Stimulated activated CD4-positive, alpha-beta T cell treated with anti-CD3 and anti-CD28 coated beads, Interleukin-15, amount 100 ng/mL, for 24 hours (primary cell): ENCODE measurements around the gene SHF.
"Not testable (repeated sequence)": the region's sequence is repeated elsewhere in the genome, so short reads cannot be mapped to it uniquely, and the experiment has no call there.

Experiments
- DNase-seq: peaks from one replicate; pipeline ENCODE4 v3.0.0-alpha.2; 2020

SHF gene

GRCh38 chr15:45143056-45143455 lies 44.7 kb downstream of the SHF start:
- DNase-seq: no peak

GRCh38 chr15:45141386-45141785 lies 46.4 kb downstream of the SHF start:
- DNase-seq: no peak

- DNase-seq: no peak
These were observed 47.1 kb downstream of the SHF start for GRCh38 chr15:45140557-45141250.

- DNase-seq: no peak
These were observed 48.0 kb downstream of the SHF start for GRCh38 chr15:45139770-45140169.

- no peak for DNase-seq
These were observed 48.7 kb downstream of the SHF start for GRCh38 chr15:45138814-45139765.

GRCh38 chr15:45137703-45138102 lies 50.1 kb downstream of the SHF start:
- no peak for DNase-seq

GRCh38 chr15:45136378-45136764 lies 51.4 kb downstream of the SHF start:
- DNase-seq: peak; percentile 30

- DNase-seq: not testable (repeated sequence)
These were observed 51.9 kb downstream of the SHF start for GRCh38 chr15:45135705-45136377.

GRCh38 chr15:45134682-45135604 lies 52.8 kb downstream of the SHF start:
- peak; percentile 41 for DNase-seq

DNA sequence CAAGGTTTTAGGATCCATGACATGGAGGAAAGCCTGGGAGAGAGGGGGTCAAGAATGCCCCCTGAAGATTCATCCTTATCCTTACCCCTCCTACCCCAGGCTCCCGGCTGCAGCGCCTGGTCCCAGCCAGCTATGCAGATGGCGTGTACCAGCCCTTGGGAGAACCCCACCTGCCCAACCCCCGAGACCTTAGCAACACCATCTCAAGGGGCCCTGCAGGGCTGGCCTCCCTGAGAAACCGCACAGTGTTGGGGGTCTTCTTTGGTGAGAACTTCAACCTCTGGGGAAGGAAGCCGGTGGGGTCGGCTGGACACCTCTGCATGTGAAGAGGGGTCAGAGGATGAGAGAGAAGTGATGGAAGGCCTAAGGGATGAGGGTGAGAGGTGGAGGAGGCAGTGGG lies 53.7 kb downstream of the SHF start:
- no peak for DNase-seq

DNA sequence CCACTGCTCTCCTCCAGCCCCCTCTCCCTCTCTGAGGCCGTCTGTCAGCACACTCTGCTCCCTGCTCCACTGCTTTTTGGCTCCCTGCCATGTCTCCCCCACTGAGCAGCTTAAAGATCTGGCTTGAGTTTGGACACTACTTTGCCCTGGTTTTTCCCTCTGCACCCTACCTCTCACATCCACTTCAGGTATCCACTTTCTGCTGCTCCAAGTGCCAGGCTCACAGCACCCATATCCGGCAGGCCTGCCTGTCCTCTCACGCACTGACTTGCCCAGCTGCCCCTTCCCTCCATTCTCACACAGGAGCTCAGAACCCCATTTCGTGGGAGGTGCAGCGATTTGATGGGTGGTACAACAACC lies 54.2 kb downstream of the SHF start:
- no peak for DNase-seq

DNA sequence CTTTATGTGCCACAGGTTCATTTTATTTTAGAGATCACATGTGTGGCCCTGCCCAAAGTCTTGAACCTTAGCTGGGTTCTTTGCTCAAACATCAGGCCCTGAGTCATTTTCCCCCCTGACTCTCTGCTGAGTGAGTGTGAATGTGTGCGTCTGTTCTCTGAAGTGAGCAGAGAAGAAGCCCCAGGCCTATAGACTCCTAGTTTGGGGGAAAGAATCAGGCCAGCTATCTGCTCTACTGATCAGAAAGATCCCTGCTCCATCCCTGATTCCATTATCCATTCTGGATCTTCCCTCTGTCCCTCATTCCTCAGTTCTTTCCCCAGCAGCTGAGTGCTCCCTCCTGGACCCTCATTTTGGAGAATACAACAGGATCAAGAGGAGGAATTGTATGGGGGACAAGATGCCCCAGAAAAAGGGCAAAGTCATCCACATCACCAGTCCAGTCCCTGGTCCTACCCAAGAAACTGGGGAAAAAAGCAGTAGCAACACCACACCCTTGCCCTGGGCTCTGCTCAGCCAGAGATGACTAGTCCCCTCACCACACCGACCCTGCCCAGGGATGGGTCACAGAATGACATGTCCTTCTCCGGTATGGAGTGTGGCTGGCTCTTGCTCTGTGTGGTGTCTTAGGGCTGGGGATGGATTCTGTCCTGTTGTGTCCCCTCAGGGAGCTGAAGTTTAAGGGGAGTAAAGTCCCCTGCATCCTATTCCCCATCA lies 54.8 kb downstream of the SHF start:
- no peak for DNase-seq

DNA sequence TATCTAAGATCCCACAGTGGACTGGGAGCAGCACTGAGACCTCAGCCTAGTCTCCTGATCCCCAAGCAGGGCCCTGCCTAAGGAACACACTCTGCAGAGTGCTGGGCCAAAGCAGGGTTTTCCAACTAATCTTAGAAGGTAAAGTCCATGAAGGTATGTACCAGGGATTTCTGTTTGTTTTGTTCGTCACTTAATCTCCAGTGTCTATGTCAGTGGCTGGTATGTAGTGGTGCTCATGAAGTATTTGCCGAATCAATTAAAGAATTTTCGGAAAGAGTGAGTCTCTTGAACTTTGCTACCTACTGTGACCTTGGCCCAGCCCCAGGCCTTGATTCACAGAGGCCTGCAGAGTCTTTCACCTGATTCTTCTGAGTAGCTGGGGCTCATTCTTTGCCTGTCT lies 56.3 kb downstream of the SHF start:
- no peak for DNase-seq

DNA sequence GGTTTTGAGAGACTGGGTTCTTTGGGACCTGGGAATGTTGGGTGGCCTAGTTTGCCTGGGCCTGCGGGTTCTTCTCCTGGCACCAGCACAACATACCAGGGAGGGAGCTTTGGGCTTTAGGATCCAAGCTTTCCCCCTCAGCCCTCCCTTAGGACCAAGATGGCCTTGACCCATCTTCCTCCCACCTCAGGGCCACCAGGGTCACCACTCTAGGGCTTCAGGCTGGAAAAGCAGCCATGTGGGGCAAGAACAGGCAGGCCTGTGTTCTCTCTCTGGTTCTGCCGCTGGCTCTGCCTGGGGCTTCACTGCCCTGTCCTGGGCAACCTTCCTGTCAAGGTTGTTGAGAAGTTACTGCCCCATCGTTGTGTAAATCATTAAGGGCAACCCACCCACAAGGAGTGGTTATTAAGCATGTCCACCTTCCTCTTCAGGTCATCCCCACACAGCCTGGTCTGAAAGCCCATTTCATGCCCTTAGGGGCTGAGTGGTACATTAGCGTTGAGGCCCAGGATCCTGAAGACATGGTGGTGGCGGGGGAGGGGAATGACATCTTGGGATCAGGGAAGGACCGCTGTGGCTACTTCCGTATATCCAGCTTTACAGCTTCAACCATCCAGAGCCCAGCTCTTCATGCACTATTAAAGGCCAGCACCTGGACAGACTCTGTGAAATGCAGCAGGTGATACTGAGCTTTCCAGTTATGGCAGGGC lies 57.3 kb downstream of the SHF start:
- no peak for DNase-seq

GRCh38 chr15:45129651-45130129 lies 58.1 kb downstream of the SHF start, which contains the start of the genes DUOX1 and DUOXA1:
DUOX1 (plus strand) TSS chr15:45129994; CDS start chr15:45131967, 1,973 bp downstream.
DUOXA1 (minus strand) TSS chr15:45129879; CDS start chr15:45123014, 6,865 bp downstream.
- peak; percentile 62 for DNase-seq

GRCh38 chr15:45128971-45129639 lies 58.7 kb downstream of the SHF start:
- DNase-seq: no peak

GRCh38 chr15:45126535-45127158 lies 61.1 kb downstream of the SHF start:
- DNase-seq: peak; percentile 46

GRCh38 chr15:45123397-45123796 lies 64.4 kb downstream of the SHF start:
- DNase-seq: no peak

- no peak for DNase-seq
These were observed 65.0 kb downstream of the SHF start for GRCh38 chr15:45122719-45123118.
